ENCODE measurements around the gene BAMBI. TPM values are rescaled to one million over a fixed set of nuclear protein-coding genes. Genes with fewer than 3 reads are reported as not detected.

Gene BAMBI
- total RNA-seq, 2 experiments from 2014 or later, result 0.18 to 0.27 TPM

- Mint-ChIP-seq H3K27me3 (peaks cover 6% of the 10 kb centered on the region), H3K27ac (no peak overlapping the region), H3K9me3 (no peaks in the 10 kb centered on the region), H3K4me3 (no peak overlapping the region), H3K36me3 (ENCODE audit: low read depth) (no peaks in the 10 kb centered on the region), H3K4me1 (ENCODE audit: low read depth) (no peaks in the 10 kb centered on the region)
- DNase-seq, result no peak
- ChIA-PET POLR2A (no interaction called here), CTCF (no interaction called here)
- TF ChIP-seq CTCF (IDR thresholded peaks at IDR 0.05), result no peak
- ATAC-seq, result no peak
- intact Hi-C loops (cut with micrococcal nuclease), result no loop called here
Measured at GRCh38 chr10:28715757-28716156, 38.4 kb downstream of the BAMBI start.

GRCh38 chr10:28716748-28717147 is 39.4 kb downstream of the BAMBI start:
- ATAC-seq (no peak), DNase-seq (no peak)
- ChIA-PET CTCF (no interaction called here), POLR2A (no interaction called here)
- no peak for TF ChIP-seq CTCF (IDR thresholded peaks at IDR 0.05)
- H3K27ac Mint-ChIP-seq, result no peak overlapping the region
- peaks cover 11% of the 10 kb centered on the region for H3K27me3 Mint-ChIP-seq
- H3K4me1 Mint-ChIP-seq (ENCODE audit: low read depth), result no peaks in the 10 kb centered on the region
- no peaks in the 10 kb centered on the region for H3K36me3 Mint-ChIP-seq (ENCODE audit: low read depth)
- H3K4me3 Mint-ChIP-seq, result no peak overlapping the region
- intact Hi-C loops (cut with micrococcal nuclease), result no loop called here
- H3K9me3 Mint-ChIP-seq, result no peaks in the 10 kb centered on the region

GRCh38 chr10:28717656-28718201 is 40.4 kb downstream of the BAMBI start:
- TF ChIP-seq CTCF (IDR thresholded peaks at IDR 0.05), result no peak
- CTCF ChIA-PET, result no interaction called here
- DNase-seq (no peak), ATAC-seq (no peak)
- POLR2A ChIA-PET, result no interaction called here
- Mint-ChIP-seq H3K27me3 (peaks cover 16% of the 10 kb centered on the region), H3K4me3 (no peak overlapping the region), H3K4me1 (ENCODE audit: low read depth) (no peaks in the 10 kb centered on the region), H3K36me3 (ENCODE audit: low read depth) (no peaks in the 10 kb centered on the region), H3K9me3 (no peaks in the 10 kb centered on the region), H3K27ac (no peak overlapping the region)
- intact Hi-C loops (cut with micrococcal nuclease), result no loop called here

- Mint-ChIP-seq H3K9me3 (no peaks in the 10 kb centered on the region), H3K27me3 (peaks cover 25% of the 10 kb centered on the region), H3K27ac (no peak overlapping the region)
Measured at GRCh38 chr10:28719789-28720436, 42.6 kb downstream of the BAMBI start.

More at GRCh38 chr10:28719789-28720436, 42.6 kb downstream of the BAMBI start:
- no peak overlapping the region for H3K4me3 Mint-ChIP-seq
- ChIA-PET CTCF (interaction anchor here (1.4 kb wide), 1 partner anchor 272 kb away, joined by 3 read pairs; no protein-coding TSS in a partner anchor), POLR2A (no interaction called here)
- intact Hi-C loops (cut with micrococcal nuclease), result no loop called here
- no peak for TF ChIP-seq CTCF (IDR thresholded peaks at IDR 0.05)
- no peak for ATAC-seq
- no peaks in the 10 kb centered on the region for H3K4me1 Mint-ChIP-seq (ENCODE audit: low read depth)
- no peaks in the 10 kb centered on the region for H3K36me3 Mint-ChIP-seq (ENCODE audit: low read depth)
- no peak for DNase-seq

All from activated CD8-positive, alpha-beta T cell treated with anti-CD3 and anti-CD28 coated beads for 36 hours (primary cell).